H9 (cell line): ENCODE data around the gene CHRM4. TPM values are rescaled to one million over a fixed set of nuclear protein-coding genes. Genes with fewer than 3 reads are reported as not detected.

Source experiments
- DNase-seq: peaks from one replicate; pipeline ENCODE4 v3.0.0-alpha.2; 2017
- H2AFZ ChIP-seq: one replicate; pipeline ENCODE4 v1.6.1; 2013; ENCODE audit warnings: mild to moderate bottlenecking, low read length, control low read depth, moderate library complexity
- H2AK5ac ChIP-seq: 2 replicates; pipeline ENCODE4 v1.6.1; 2013; ENCODE audit warnings: low read length, control low read depth, mixed read lengths; ENCODE audit not compliant: insufficient read length
- H2BK120ac ChIP-seq: one replicate; pipeline ENCODE4 v1.6.1; 2013; ENCODE audit warnings: low read depth, mild to moderate bottlenecking, low read length, control low read depth, inconsistent platforms; ENCODE audit not compliant: poor library complexity, severe bottlenecking
- H2BK12ac ChIP-seq: 2 replicates; pipeline ENCODE4 v1.6.1; 2013; ENCODE audit warnings: low read length, control low read depth, mixed read lengths, low read depth; ENCODE audit not compliant: insufficient read length
- H2BK15ac ChIP-seq: 2 replicates; pipeline ENCODE4 v1.6.1; 2013; ENCODE audit warnings: low read depth, low read length, control low read depth
- H2BK20ac ChIP-seq: one replicate; pipeline ENCODE4 v1.6.1; 2013; ENCODE audit warnings: low read depth, mild to moderate bottlenecking, low read length, control low read depth, inconsistent platforms; ENCODE audit not compliant: poor library complexity, severe bottlenecking
- H2BK5ac ChIP-seq: 2 replicates; pipeline ENCODE4 v1.6.1; 2013; ENCODE audit warnings: low read length, control low read depth, mixed read lengths; ENCODE audit not compliant: insufficient read length
- H3K14ac ChIP-seq: 2 replicates; pipeline ENCODE4 v1.6.1; 2013; ENCODE audit warnings: low read length, control low read depth; ENCODE audit not compliant: insufficient read depth
- H3K18ac ChIP-seq: 2 replicates; pipeline ENCODE4 v1.6.1; 2013; ENCODE audit warnings: low read depth, mild to moderate bottlenecking, mixed read lengths, low read length, control low read depth; ENCODE audit not compliant: insufficient read length
- H3K23ac ChIP-seq: 2 replicates; pipeline ENCODE4 v1.6.1; 2013; ENCODE audit warnings: low read length, control low read depth, mixed read lengths, low read depth; ENCODE audit not compliant: insufficient read length
- H3K23me2 ChIP-seq: 2 replicates; pipeline ENCODE4 v1.6.1; 2013; ENCODE audit warnings: low read depth, mild to moderate bottlenecking, mixed read lengths, low read length, control low read depth; ENCODE audit not compliant: insufficient read length, poor library complexity, severe bottlenecking
- H3K27ac ChIP-seq: 2 replicates; pipeline ENCODE4 v1.5.1; 2013; ENCODE audit warnings: low read length, control low read depth, mixed read lengths, low read depth; ENCODE audit not compliant: insufficient read length
- H3K27me3 ChIP-seq: 2 replicates; pipeline ENCODE4 v1.6.1; 2013; ENCODE audit warnings: low read length, control low read depth, inconsistent platforms; ENCODE audit not compliant: insufficient read depth
- H3K4ac ChIP-seq: 2 replicates; pipeline ENCODE4 v1.6.1; 2013; ENCODE audit warnings: low read depth, mild to moderate bottlenecking, control low read depth, inconsistent platforms, low read length, moderate library complexity
- H3K4me1 ChIP-seq: 2 replicates; pipeline ENCODE4 v1.6.1; 2013; ENCODE audit warnings: low read length, control low read depth, inconsistent platforms; ENCODE audit not compliant: insufficient read depth
- H3K4me2 ChIP-seq: 2 replicates; pipeline ENCODE4 v1.6.1; 2013; ENCODE audit warnings: low read length, control low read depth, mixed read lengths; ENCODE audit not compliant: insufficient read length, insufficient read depth
- H3K56ac ChIP-seq: 2 replicates; pipeline ENCODE4 v1.6.1; 2013; ENCODE audit warnings: low read depth, mild to moderate bottlenecking, mixed read lengths, low read length, control low read depth; ENCODE audit not compliant: insufficient read length
- H3K79me1 ChIP-seq: 2 replicates; pipeline ENCODE4 v1.6.1; 2013; ENCODE audit warnings: low read depth, mild to moderate bottlenecking, moderate library complexity, low read length, control low read depth, inconsistent platforms; ENCODE audit not compliant: insufficient read depth, poor library complexity, severe bottlenecking
- H3K79me2 ChIP-seq: 2 replicates; pipeline ENCODE4 v1.6.1; 2013; ENCODE audit warnings: low read length, control low read depth, inconsistent platforms; ENCODE audit not compliant: insufficient read depth
- H3K9ac ChIP-seq: 2 replicates; pipeline ENCODE4 v1.6.1; 2013; ENCODE audit warnings: low read length, control low read depth, mixed read lengths; ENCODE audit not compliant: insufficient read length; ENCODE audit errors: extremely low read depth
- H3K9me3 ChIP-seq: one replicate; pipeline ENCODE4 v1.6.1; 2013; ENCODE audit warnings: low read depth, low read length, inconsistent platforms; ENCODE audit not compliant: control insufficient read depth
- H3T11ph ChIP-seq: one replicate; pipeline ENCODE4 v1.6.1; 2013; ENCODE audit warnings: mild to moderate bottlenecking, low read length, control low read depth, inconsistent platforms
- H4K20me1 ChIP-seq: one replicate; pipeline ENCODE4 v1.6.1; 2013; ENCODE audit not compliant: control insufficient read depth, insufficient read length, insufficient read depth
- H4K5ac ChIP-seq: 2 replicates; pipeline ENCODE4 v1.6.1; 2013; ENCODE audit warnings: low read depth, mild to moderate bottlenecking, mixed read lengths, low read length, control low read depth; ENCODE audit not compliant: insufficient read length
- H4K8ac ChIP-seq: replicated peaks from 2 replicates; pipeline ENCODE4 v1.6.1; 2013; ENCODE audit warnings: low read length, control low read depth, mixed read lengths, low read depth; ENCODE audit not compliant: insufficient read length
- H4K91ac ChIP-seq: 2 replicates; pipeline ENCODE4 v1.6.1; 2013; ENCODE audit warnings: low read depth, mild to moderate bottlenecking, moderate library complexity, mixed read lengths, low read length, control low read depth; ENCODE audit not compliant: insufficient read length
- H3K27ac Mint-ChIP-seq, 3 experiments: 2 replicates in 2 of 3; 3 replicates in 1 of 3; pipeline ENCODE4 v1.8.0; 2020 to 2021; ENCODE audit warnings: mixed read lengths in 3 of 3, mild to moderate bottlenecking in 1 of 3, moderate library complexity in 1 of 3
- H3K27me3 Mint-ChIP-seq: 2 replicates; pipeline ENCODE4 v1.8.0; 2021; ENCODE audit warnings: low read depth, mild to moderate bottlenecking, moderate library complexity, mixed read lengths
- H3K36me3 Mint-ChIP-seq, 3 experiments: 2 replicates in 2 of 3; 3 replicates in 1 of 3; pipeline ENCODE4 v1.8.0; 2020 to 2021; ENCODE audit warnings: low read depth in 3 of 3, mixed read lengths in 3 of 3; ENCODE audit not compliant: insufficient read depth in 1 of 3
- H3K4me1 Mint-ChIP-seq, 2 experiments: 2 replicates each; pipeline ENCODE4 v1.8.0; 2020; ENCODE audit warnings: mixed read lengths in 2 of 2
- H3K4me3 Mint-ChIP-seq, 2 experiments: 2 replicates in 1 of 2; 3 replicates in 1 of 2; pipeline ENCODE4 v1.8.0; 2020 to 2021; ENCODE audit warnings: mild to moderate bottlenecking in 2 of 2, mixed read lengths in 2 of 2, moderate library complexity in 1 of 2
- H3K9me3 Mint-ChIP-seq, 2 experiments: 2 replicates in 1 of 2; 3 replicates in 1 of 2; pipeline ENCODE4 v1.8.0; 2020; ENCODE audit warnings: mild to moderate bottlenecking in 2 of 2, mixed read lengths in 2 of 2, moderate library complexity in 1 of 2
- CTCF ChIP-seq: fragments of 200-600 bp; sonication (generic); conservative IDR thresholded peaks from 3 replicates; pipeline ENCODE4 v1.8.0; 2021; ENCODE audit warnings: antibody characterized with exemption, mild to moderate bottlenecking
- WGBS: extraction: QIAGEN DNeasy Blood & Tissue Kit; methylation state at CpG from one replicate; pipeline ENCODE4 v1.1.7; 2013; ENCODE audit warnings: missing lambda C conversion rate, low lambda C conversion rate, mixed read lengths; ENCODE audit not compliant: insufficient read length; ENCODE audit errors: extremely low coverage; 5-methylcytosine and 5-hydroxymethylcytosine counted together
- total RNA-seq: library from RNA; stranded (reverse); gene quantifications from 2 replicates; pipeline ENCODE4 v1.2.1, GENCODE V29; 2021

Gene CHRM4
- total RNA-seq, 1 experiment from 2014 or later, result 1.0 TPM

- peaks cover 17 to 49% (median 19%) of the 10 kb centered on the region in 3 experiments for H3K36me3 Mint-ChIP-seq
- peak overlapping the region; percentile 46 to 94 (median 76) for H3K27ac Mint-ChIP-seq
- TF ChIP-seq CTCF, result no peak
- H3K27me3 ChIP-seq, result no peaks in the 10 kb centered on the region
- no peak overlapping the region for H2AFZ ChIP-seq
- H3K4me1 ChIP-seq, result no peaks in the 10 kb centered on the region
- no peak overlapping the region for H2BK12ac ChIP-seq
- H3K23me2 ChIP-seq, result no peaks in the 10 kb centered on the region
- no peak overlapping the region for H3K18ac ChIP-seq
- H3K9me3 Mint-ChIP-seq, result no peaks in the 10 kb centered on the region
- no peak overlapping the region for H2AK5ac ChIP-seq
- H3K27ac ChIP-seq, result no peak overlapping the region
- no peaks in the 10 kb centered on the region for H3K79me2 ChIP-seq
- WGBS, result no CpG with 5 or more reads among the region's 7 CpGs
- DNase-seq, result no peak
- H3T11ph ChIP-seq, result no peak overlapping the region
- no peak overlapping the region for H3K4me2 ChIP-seq
- no peak overlapping the region for H3K23ac ChIP-seq
- no peak overlapping the region for H3K14ac ChIP-seq
- H4K8ac ChIP-seq, result no peak overlapping the region
- H3K4ac ChIP-seq, result no peak overlapping the region
- no peak overlapping the region for H4K5ac ChIP-seq
- no peak overlapping the region for H2BK20ac ChIP-seq
- peaks cover 6 to 30% of the 10 kb centered on the region in 2 experiments for H3K4me1 Mint-ChIP-seq
- no peak overlapping the region for H2BK15ac ChIP-seq
- H2BK5ac ChIP-seq, result no peak overlapping the region
- H4K91ac ChIP-seq, result no peak overlapping the region
- peak overlapping the region in 1 of 2 experiments; percentile 63; a peak in 2 of 5 replicates for H3K4me3 Mint-ChIP-seq
- H3K79me1 ChIP-seq, result no peaks in the 10 kb centered on the region
- no peak overlapping the region for H2BK120ac ChIP-seq
- no peak overlapping the region for H3K9ac ChIP-seq
- H3K56ac ChIP-seq, result no peak overlapping the region
- no peaks in the 10 kb centered on the region for H3K27me3 Mint-ChIP-seq
- H4K20me1 ChIP-seq, result no peaks in the 10 kb centered on the region
- H3K9me3 ChIP-seq, result no peaks in the 10 kb centered on the region
Measured at GRCh38 chr11:46417711-46418110, 26.1 kb upstream of the CHRM4 start.
